Small intestine (tissue), 7 donors: ENCODE data around the gene KTI12. TPM values are rescaled to one million over a fixed set of nuclear protein-coding genes. Genes with fewer than 3 reads are reported as not detected.
"Not testable (repeated sequence)": the region's sequence is repeated elsewhere in the genome, so short reads cannot be mapped to it uniquely, and the experiment has no call there.

Source experiments
- DNase-seq, 2 donors: peaks; one replicate each; pipeline versions ENCODE4 v3.0.0 to v3.0.0-alpha.2; 2013
- FAIRE-seq: peaks from 2 replicates; lab custom pipeline; 2012; peaks lifted over from hg19 to GRCh38; lab: Jason Lieb, UNC
- H3K27ac ChIP-seq, 3 donors: one replicate each; pipeline ENCODE4 v1.5.1; 2013; ENCODE audit warnings: low read length in 2 of 3, mild to moderate bottlenecking in 2 of 3, control low read depth in 1 of 3, inconsistent platforms in 1 of 3, low read depth in 1 of 3, moderate library complexity in 1 of 3
- H3K27me3 ChIP-seq, 3 donors: one replicate each; pipeline ENCODE4 v1.6.1; 2013; ENCODE audit warnings: low read length in 3 of 3, inconsistent platforms in 1 of 3; ENCODE audit not compliant: control insufficient read depth in 3 of 3, insufficient read depth in 3 of 3
- H3K36me3 ChIP-seq, 3 donors: one replicate each; pipeline ENCODE4 v1.6.1; 2013; ENCODE audit warnings: low read length in 3 of 3, inconsistent platforms in 1 of 3, low read depth in 1 of 3, mild to moderate bottlenecking in 1 of 3, moderate library complexity in 1 of 3; ENCODE audit not compliant: control insufficient read depth in 3 of 3, insufficient read depth in 2 of 3
- H3K4me1 ChIP-seq, 3 donors: one replicate each; pipeline ENCODE4 v1.6.1; 2013; ENCODE audit warnings: low read length in 2 of 3, inconsistent platforms in 1 of 3, low read depth in 1 of 3, mild to moderate bottlenecking in 1 of 3, moderate library complexity in 1 of 3; ENCODE audit not compliant: control insufficient read depth in 3 of 3, insufficient read depth in 2 of 3
- H3K4me3 ChIP-seq, 3 donors: one replicate each; pipeline ENCODE4 v1.5.1; 2013; ENCODE audit warnings: low read length in 3 of 3, control low read depth in 1 of 3, inconsistent platforms in 1 of 3, low read depth in 1 of 3, mild to moderate bottlenecking in 1 of 3, moderate library complexity in 1 of 3
- H3K9me3 ChIP-seq, 2 donors: one replicate each; pipeline ENCODE4 v1.6.1; 2013; ENCODE audit warnings: low read depth in 1 of 2, low read length in 1 of 2; ENCODE audit not compliant: control insufficient read depth in 2 of 2, insufficient read depth in 1 of 2
- WGBS, 3 donors: extraction: QIAGEN DNeasy Blood & Tissue Kit; methylation state at CpG; one replicate each; pipeline ENCODE4 v1.1.7; 2013; 5-methylcytosine and 5-hydroxymethylcytosine counted together
- polyA plus RNA-seq, 4 donors: library from polyadenylated mRNA; stranded (reverse) in 3 of 4; unstranded in 1 of 4; fragments of 200-250 nt in 3 of 4; fragments of 120-200 nt in 1 of 4; gene quantifications; one replicate each; pipeline versions ENCODE4 v1.2.1 to v1.2.3, GENCODE V29; 2013
- donor health status: healthy with polysubstance abuse.
- donor health status: control.
- donor health status: control.
- donor health status: Bipolar disorder and iron deficiency.
- donor health status: healthy.

KTI12 gene
- polyA plus RNA-seq, 4 donors = 5.1 to 8.0 (median 6.6) TPM

- Histone ChIP-seq H3K4me3 (no peak overlapping the region), H3K27me3 (no peaks in the 10 kb centered on the region), H3K9me3 (no peaks in the 10 kb centered on the region), H3K4me1 (peaks cover 0 to 4% (median 0%) of the 10 kb centered on the region in 3 donors), H3K36me3 (no peaks in the 10 kb centered on the region), H3K27ac (no peak overlapping the region)
- FAIRE-seq (no peak), DNase-seq (peak in 1 of 2 donors; percentile 5)
- 10 to 45% (median 27%) methylated on average over 5 of the region's 5 CpGs for WGBS, 3 donors
These were observed 26.2 kb downstream of the KTI12 start for GRCh38 chr1:52007215-52008002.

GRCh38 chr1:52006081-52006553 lies 27.5 kb downstream of the KTI12 start:
- H3K36me3 ChIP-seq = not testable (repeated sequence)
- peak in 1 of 2 donors; percentile 13 for DNase-seq

GRCh38 chr1:52005548-52005947 lies 28.1 kb downstream of the KTI12 start:
- not testable (repeated sequence) for FAIRE-seq, H3K4me3 ChIP-seq, H3K27me3 ChIP-seq, H3K4me1 ChIP-seq, H3K9me3 ChIP-seq, DNase-seq, H3K27ac ChIP-seq, H3K36me3 ChIP-seq
- 59 to 72% (median 62%) methylated on average over 3 of the region's 3 CpGs for WGBS, 3 donors

More at GRCh38 chr1:52006081-52006553, 27.5 kb downstream of the KTI12 start:
- WGBS, 3 donors = 27 to 39% (median 37%) methylated on average over 4 of the region's 5 CpGs
- FAIRE-seq, H3K27me3 ChIP-seq, H3K27ac ChIP-seq, H3K9me3 ChIP-seq, H3K4me3 ChIP-seq, H3K4me1 ChIP-seq: not testable (repeated sequence)

- no peaks in the 10 kb centered on the region for H3K27me3 ChIP-seq
- DNase-seq = no peak
- H3K4me1 ChIP-seq = peaks cover 0 to 4% (median 0%) of the 10 kb centered on the region in 3 donors
- WGBS, 3 donors = 55 to 73% (median 63%) methylated on average over 4 of the region's 4 CpGs
- H3K9me3 ChIP-seq = no peaks in the 10 kb centered on the region
- no peak overlapping the region for H3K27ac ChIP-seq
- no peaks in the 10 kb centered on the region for H3K36me3 ChIP-seq
- no peak overlapping the region for H3K4me3 ChIP-seq
- FAIRE-seq = no peak
These were observed 29.7 kb downstream of the KTI12 start for GRCh38 chr1:52003877-52004276.

GRCh38 chr1:52002038-52002917 lies 31.3 kb downstream of the KTI12 start:
- no peaks in the 10 kb centered on the region for H3K36me3 ChIP-seq
- no peak for FAIRE-seq

GRCh38 chr1:51998701-51999100 lies 34.9 kb downstream of the KTI12 start:
- Histone ChIP-seq H3K27me3 (no peaks in the 10 kb centered on the region), H3K27ac (no peak overlapping the region), H3K9me3 (no peaks in the 10 kb centered on the region), H3K36me3 (no peaks in the 10 kb centered on the region), H3K4me3 (no peak overlapping the region), H3K4me1 (no peaks in the 10 kb centered on the region)
- no peak for FAIRE-seq
- 82 to 96% (median 87%) methylated on average over 1 of the region's 1 CpG for WGBS, 3 donors
- no peak for DNase-seq

More at GRCh38 chr1:52002038-52002917, 31.3 kb downstream of the KTI12 start:
- DNase-seq = peak; percentile 83 to 91
- WGBS, 3 donors = 43 to 50% (median 43%) methylated on average over 9 of the region's 9 CpGs
- Histone ChIP-seq H3K4me1 (peaks cover 0 to 4% (median 0%) of the 10 kb centered on the region in 3 donors), H3K27ac (no peak overlapping the region), H3K4me3 (no peak overlapping the region), H3K9me3 (no peaks in the 10 kb centered on the region), H3K27me3 (no peaks in the 10 kb centered on the region)

GRCh38 chr1:51997974-51998382 lies 35.6 kb downstream of the KTI12 start:
- no peak overlapping the region for H3K4me3 ChIP-seq
- no peak overlapping the region for H3K27ac ChIP-seq
- no peaks in the 10 kb centered on the region for H3K4me1 ChIP-seq
- FAIRE-seq = no peak
- H3K27me3 ChIP-seq = no peaks in the 10 kb centered on the region
- 50 to 65% (median 55%) methylated on average over 5 of the region's 5 CpGs for WGBS, 3 donors
- no peaks in the 10 kb centered on the region for H3K36me3 ChIP-seq
- no peaks in the 10 kb centered on the region for H3K9me3 ChIP-seq
- DNase-seq = no peak

GRCh38 chr1:51990478-51990965 lies 43.1 kb downstream of the KTI12 start, which contains the start of gene RAB3B:
Gene RAB3B, minus strand, starts transcription at chr1:51990700. Its CDS starts 13,583 bp downstream, at chr1:51977117.
- DNase-seq (peak; percentile 51 to 82), FAIRE-seq (no peak)
- peak within 1 kb of the TSS in 2 of 3 donors; percentile 7 to 54 for H3K4me3 ChIP-seq
- no peaks in the 10 kb centered on the region for H3K36me3 ChIP-seq
- peaks cover 0 to 32% (median 16%) of the 10 kb centered on the region in 3 donors for H3K27me3 ChIP-seq
- H3K4me1 ChIP-seq = no peaks in the 10 kb centered on the region
- H3K27ac ChIP-seq = no peak within 1 kb of the TSS
- WGBS, 3 donors = 1% methylated on average over 30 to 46 of the region's 46 CpGs
- no peaks in the 10 kb centered on the region for H3K9me3 ChIP-seq
